GM13977 (cell line): ENCODE measurements around the gene GRIK2.

ENCODE experiments used
- DNase-seq: peaks from one replicate; pipeline ENCODE4 v3.0.0; 2012; ENCODE audit warnings: low spot score
- in situ Hi-C: fragments of 300-500 bp; cut with MboI; formaldehyde crosslinking; loops from one replicate; pipeline ENCODE4 v1.12.0; 2022; ENCODE audit warnings: low sequenced_read_pairs, low pct_unique_long_range_greater_than_20kb, mixed read lengths, inconsistent platforms; ENCODE audit not compliant: unreplicated experiment
- TF ChIP-seq, protein P1 (sequence below): IDR thresholded peaks from 2 replicates; pipeline ENCODE4 v1.5.1; 2012; ENCODE audit warnings: mild to moderate bottlenecking, control low read depth; ENCODE audit not compliant: insufficient read depth; ENCODE audit errors: extremely low read depth, missing control alignments

Gene GRIK2

DNA sequence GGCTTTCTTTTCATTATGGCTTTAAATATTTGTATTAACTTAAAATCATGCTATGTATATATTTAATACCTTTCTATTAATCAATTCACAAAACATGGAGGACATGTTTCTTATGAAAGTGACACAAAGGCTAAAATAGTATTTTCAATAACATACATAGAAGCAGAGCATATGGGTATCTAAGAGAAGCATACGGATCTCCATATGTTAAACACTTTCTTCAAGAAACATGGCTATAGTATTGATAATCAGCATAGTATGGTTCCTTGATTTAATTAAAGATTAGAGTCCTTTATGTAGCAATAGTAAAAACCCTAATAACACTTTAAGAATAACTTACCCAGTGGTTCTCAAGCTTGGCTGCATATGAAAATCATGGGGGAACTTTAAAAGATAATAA lies 58.5 kb downstream of the GRIK2 start:
- DNase-seq, result no peak
- in situ Hi-C loops, result no loop called here
- TF ChIP-seq, protein P1, sequence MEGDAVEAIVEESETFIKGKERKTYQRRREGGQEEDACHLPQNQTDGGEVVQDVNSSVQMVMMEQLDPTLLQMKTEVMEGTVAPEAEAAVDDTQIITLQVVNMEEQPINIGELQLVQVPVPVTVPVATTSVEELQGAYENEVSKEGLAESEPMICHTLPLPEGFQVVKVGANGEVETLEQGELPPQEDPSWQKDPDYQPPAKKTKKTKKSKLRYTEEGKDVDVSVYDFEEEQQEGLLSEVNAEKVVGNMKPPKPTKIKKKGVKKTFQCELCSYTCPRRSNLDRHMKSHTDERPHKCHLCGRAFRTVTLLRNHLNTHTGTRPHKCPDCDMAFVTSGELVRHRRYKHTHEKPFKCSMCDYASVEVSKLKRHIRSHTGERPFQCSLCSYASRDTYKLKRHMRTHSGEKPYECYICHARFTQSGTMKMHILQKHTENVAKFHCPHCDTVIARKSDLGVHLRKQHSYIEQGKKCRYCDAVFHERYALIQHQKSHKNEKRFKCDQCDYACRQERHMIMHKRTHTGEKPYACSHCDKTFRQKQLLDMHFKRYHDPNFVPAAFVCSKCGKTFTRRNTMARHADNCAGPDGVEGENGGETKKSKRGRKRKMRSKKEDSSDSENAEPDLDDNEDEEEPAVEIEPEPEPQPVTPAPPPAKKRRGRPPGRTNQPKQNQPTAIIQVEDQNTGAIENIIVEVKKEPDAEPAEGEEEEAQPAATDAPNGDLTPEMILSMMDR, result no peak

DNA sequence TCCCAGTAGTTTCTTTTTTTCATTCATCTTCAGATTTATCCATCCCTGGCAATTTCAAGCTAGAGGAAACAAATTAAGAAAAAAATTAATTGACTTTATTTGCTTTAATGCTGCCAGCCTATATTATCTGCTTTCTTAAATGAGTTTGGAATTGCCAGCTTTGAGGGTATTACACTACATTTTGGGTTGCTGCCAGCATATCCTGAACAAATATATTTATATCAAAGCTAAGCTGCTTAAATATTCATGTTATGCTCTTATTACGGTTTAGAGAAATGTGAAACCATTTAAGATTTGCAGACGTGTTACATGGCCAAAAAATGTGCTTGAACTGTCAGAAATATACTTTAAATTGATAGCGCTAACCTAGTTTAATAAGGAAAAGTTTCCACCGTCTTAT lies 59.7 kb downstream of the GRIK2 start:
- in situ Hi-C loops, result no loop called here
- DNase-seq, result no peak
- TF ChIP-seq, protein P1, result no peak

DNA sequence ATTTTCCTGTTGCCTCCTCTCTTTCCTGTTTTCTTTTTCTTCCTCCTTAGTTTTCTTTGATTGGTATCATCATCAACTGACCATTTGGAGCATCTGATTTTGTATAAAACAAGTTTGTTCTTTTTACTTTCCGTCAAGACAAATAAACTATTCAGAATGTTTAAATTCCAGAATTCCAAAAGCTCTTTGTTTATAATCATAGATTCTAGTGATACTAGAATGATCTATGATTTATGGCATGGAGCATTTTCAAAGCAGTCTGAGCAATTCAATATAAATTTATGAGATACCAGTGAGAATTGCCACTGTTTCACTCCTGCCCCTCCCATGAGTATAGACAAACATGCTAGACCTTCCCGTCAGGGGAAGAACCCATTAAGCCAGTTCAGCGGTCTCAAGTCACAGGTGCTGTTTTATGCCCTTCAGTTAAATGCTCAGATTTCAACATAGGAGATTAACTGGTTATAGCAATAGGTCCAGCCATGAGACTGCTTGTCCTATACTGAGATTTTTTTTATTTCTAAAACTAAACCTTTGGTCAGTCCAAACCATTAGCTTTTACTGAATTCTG lies 60.7 kb downstream of the GRIK2 start:
- DNase-seq, result no peak
- TF ChIP-seq, protein P1, result no peak
- in situ Hi-C loops, result no loop called here

DNA sequence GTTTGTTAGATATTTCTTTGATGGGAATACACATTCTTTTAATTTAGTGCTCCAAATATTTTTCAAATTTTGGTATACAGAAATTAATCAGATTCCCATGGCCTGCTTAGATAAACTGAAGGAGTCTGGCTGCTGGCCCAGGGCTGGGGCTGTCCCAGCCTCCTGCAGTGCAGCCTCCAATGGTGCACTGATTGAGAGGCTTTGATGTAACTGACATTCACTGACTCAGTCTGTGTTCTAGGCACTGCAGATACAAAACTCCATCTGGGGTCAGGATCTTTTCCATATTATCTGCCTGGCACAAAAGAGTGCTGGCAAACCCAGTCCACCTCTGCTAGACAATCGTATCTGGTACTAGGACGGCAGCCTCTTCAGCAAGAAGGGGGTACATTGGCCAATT lies 64.8 kb downstream of the GRIK2 start:
- TF ChIP-seq, protein P1, result no peak
- in situ Hi-C loops, result no loop called here
- DNase-seq, result no peak

DNA sequence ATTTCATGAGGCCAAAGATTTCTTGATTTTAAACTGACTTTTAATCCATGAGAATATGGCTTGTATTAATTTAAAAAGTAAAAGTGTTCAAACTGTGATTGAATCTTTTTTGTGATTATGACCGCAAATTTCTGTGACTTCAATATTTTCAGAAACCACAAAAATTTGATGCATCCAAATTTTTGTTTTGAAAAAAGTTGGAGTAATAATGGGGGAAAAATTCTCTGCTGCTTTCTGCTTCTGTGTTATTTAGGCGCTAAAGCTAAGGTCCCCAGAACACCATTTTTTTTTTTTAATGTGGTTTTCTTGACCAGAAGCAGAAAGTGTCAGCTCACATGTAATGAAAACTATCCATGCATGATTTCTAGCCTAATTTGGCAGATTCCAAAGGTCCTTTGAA lies 65.3 kb downstream of the GRIK2 start:
- TF ChIP-seq, protein P1, result no peak
- in situ Hi-C loops, result no loop called here
- no peak for DNase-seq

DNA sequence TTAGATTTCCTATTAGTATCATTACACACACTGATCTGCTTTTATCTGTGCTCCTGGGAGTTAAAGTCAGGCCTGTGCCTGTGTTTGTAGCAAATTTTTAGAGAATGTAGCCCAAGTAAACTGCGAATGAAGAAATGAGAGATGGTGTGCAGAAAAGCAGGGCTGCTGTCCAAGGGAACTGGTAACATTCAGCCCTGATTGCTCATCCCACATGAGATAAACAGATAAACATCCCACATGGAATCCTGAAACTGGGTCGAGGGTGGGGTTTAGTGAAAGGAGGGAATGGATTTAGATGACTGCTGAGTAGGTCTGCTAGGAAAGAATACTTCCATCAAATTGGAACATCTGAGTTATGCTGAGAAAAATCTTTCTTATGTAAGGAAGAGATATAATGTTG lies 69.1 kb downstream of the GRIK2 start:
- in situ Hi-C loops, result no loop called here

More for the DNA sequence above, 69.1 kb downstream of the GRIK2 start:
- TF ChIP-seq, protein P1, result no peak
- DNase-seq, result no peak
